HG03159 (cell line): ENCODE data around the gene SEC31A.
"Not testable (repeated sequence)": the region's sequence is repeated elsewhere in the genome, so short reads cannot be mapped to it uniquely, and the experiment has no call there.

Experiments used
- ATAC-seq: cut with Tn5 transposase; IDR thresholded peaks from one replicate; pipeline ENCODE4 v1.9.1; 2021; ENCODE audit warnings: mild to moderate bottlenecking, moderate library complexity; ENCODE audit not compliant: unreplicated experiment

The SEC31A gene

GRCh38 chr4:82850684-82851083 lies 40.3 kb downstream of the SEC31A start:
- no peak for ATAC-seq

- ATAC-seq, result no peak
Observed at GRCh38 chr4:82848706-82849105, 42.2 kb downstream of the SEC31A start.

- ATAC-seq, result no peak
Observed at GRCh38 chr4:82842593-82842992, 48.4 kb downstream of the SEC31A start.

- ATAC-seq, result no peak
Observed at GRCh38 chr4:82839624-82840023, 51.3 kb downstream of the SEC31A start.

- no peak for ATAC-seq
Observed at GRCh38 chr4:82833696-82834313, 57.1 kb downstream of the SEC31A start.

- ATAC-seq, result not testable (repeated sequence)
Observed at GRCh38 chr4:82833060-82833459, 57.9 kb downstream of the SEC31A start.

GRCh38 chr4:82825425-82825824 lies 65.5 kb downstream of the SEC31A start:
- no peak for ATAC-seq

- no peak for ATAC-seq
Observed at GRCh38 chr4:82823062-82823461, 67.9 kb downstream of the SEC31A start.

GRCh38 chr4:82820689-82821088 lies 70.3 kb downstream of the SEC31A start:
- no peak for ATAC-seq

GRCh38 chr4:82818664-82819662 lies 72.0 kb downstream of the SEC31A start:
- ATAC-seq, result no peak

- not testable (repeated sequence) for ATAC-seq
Observed at GRCh38 chr4:82816874-82817273, 74.1 kb downstream of the SEC31A start.

GRCh38 chr4:82814034-82814433 lies 76.9 kb downstream of the SEC31A start:
- no peak for ATAC-seq

GRCh38 chr4:82811838-82812341 lies 79.1 kb downstream of the SEC31A start:
- ATAC-seq, result no peak

- no peak for ATAC-seq
Observed at GRCh38 chr4:82811392-82811791, 79.6 kb downstream of the SEC31A start.

- no peak for ATAC-seq
Observed at GRCh38 chr4:82810176-82810575, 80.8 kb downstream of the SEC31A start.

GRCh38 chr4:82809619-82810018 lies 81.3 kb downstream of the SEC31A start:
- ATAC-seq, result no peak

- no peak for ATAC-seq
Observed at GRCh38 chr4:82803746-82804145, 87.2 kb downstream of the SEC31A start.

GRCh38 chr4:82802911-82803310 lies 88.0 kb downstream of the SEC31A start:
- no peak for ATAC-seq

- no peak for ATAC-seq
Observed at GRCh38 chr4:82801910-82802521, 88.9 kb downstream of the SEC31A start.

GRCh38 chr4:82799006-82799881 lies 91.7 kb downstream of the SEC31A start:
- peak; percentile 27 for ATAC-seq
